GM21515 (cell line): ENCODE results near the gene BZW1.
A peak's percentile ranks its signal among the peaks of the same experiment; 100 is the strongest.

ENCODE experiments used
- ATAC-seq: cut with Tn5 transposase; IDR thresholded peaks from one replicate; pipeline ENCODE4 v1.9.1; 2021; ENCODE audit not compliant: unreplicated experiment

BZW1 gene

DNA sequence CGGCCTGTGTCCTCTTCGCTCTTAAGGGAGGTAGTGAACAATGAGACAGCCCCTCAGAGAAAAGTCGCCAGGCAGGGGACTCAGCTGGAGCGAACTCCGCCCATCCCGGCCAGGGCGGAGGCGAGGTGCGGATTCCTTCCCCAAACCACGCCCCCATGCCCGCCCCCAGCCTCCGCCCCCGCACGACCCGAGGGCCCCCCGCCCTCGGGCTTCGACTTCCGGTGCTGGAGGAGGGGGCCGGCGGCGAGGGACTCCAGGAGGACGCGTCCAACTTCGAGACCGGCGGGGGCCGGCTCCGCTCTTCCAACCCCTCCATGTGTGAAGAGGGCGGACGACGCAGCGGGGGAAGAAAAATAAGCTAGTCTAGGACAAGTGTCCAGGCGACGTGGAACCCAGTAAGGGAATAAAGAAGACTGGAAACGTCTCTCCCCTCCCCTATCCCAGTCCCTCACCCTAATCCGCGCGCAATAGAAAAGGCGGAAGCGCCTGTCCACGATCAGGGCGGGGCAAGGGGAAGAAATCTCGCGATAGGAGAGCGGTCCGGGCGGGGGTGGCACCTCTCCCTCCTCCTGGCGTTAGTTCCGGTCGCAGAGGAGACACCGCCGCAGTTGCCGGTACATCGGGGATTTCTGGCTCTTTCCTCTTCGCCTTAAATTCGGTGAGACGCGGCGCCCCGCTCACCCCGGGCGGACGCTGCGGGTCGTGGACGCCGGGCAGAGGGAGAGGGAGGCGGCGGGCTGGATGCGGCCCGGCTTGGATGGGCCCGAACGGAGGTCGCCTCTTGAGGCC, at the start of gene BZW1:
Gene BZW1, plus strand, starts transcription at position 578 of the 789 bp plus-strand sequence. CDS start 1,308 bp downstream, outside the sequence.
- peak; percentile 76 for ATAC-seq

DNA sequence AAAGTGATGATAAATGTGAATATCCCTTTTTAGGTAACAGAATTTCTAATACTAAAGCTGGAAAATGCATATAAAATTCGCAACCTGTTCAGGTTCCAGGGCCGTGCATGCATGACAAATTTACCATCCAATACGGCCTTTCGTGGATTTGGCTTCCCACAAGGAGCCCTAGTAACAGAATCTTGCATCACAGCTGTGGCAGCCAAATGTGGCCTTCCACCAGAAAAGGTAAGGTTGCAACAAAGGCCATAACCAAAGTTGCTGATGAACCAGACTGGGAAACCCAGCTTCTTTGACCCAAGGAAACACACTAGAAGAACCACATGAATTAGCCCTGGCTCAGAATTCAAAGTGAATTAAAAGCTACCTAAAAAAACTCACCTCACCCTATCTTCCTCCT, 49.6 kb upstream of the BZW1 start:
- no peak for ATAC-seq

DNA sequence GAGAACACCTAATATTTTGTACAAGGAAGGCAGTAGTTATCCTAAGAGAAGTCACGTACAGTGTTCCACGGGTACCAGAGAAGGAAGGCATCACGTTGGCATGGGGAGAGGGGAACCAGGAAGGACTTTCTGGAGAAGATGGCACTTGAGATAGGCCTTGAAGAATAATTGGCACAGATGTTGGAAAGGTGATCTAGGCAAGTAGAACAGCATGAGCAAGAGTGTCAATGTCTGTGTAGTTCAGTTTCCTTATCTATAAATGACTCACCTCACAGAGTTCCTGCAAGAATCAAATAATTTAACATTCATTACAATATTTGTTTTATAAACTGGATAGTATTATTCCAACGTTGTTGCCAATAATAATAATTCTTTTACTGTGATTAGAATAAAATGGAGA, 48.3 kb upstream of the BZW1 start:
- ATAC-seq = no peak

DNA sequence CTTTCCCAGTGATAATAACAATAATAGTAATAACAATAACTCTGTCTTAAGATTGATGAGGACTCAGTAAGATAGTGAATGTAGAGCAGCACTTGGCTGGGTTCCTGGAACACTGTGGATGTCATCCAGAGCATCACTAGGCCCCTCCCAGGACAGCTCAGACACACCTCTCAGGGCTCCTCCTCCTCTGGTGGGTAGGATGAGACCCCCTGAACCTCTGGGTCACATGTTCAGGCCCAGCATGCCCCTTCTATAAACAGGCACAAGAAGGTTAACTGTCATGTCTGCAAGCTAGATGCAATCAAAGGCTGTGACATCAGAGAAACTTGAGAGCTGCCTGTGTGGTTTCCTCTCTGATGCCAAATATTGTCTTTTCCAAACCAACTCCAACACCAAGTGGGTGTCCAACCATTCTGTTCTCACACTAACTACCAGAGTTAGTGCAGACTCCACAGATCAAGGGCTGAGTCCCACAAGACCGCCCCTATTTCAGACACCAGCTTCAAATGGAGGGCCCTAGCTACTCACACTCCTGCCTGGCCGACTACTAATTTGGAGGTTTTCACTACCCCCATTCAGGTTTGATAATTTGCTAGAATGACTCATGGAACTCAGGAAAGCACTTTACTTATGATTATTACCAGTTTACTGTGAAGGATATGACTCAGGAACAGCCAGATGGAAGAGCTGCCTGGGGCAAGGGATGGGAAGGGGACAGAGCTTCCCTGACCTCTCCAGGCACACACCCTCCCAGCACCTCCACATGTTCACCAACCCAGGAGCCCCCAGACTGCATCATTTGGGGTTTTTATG, 46.4 kb upstream of the BZW1 start:
- ATAC-seq = no peak

DNA sequence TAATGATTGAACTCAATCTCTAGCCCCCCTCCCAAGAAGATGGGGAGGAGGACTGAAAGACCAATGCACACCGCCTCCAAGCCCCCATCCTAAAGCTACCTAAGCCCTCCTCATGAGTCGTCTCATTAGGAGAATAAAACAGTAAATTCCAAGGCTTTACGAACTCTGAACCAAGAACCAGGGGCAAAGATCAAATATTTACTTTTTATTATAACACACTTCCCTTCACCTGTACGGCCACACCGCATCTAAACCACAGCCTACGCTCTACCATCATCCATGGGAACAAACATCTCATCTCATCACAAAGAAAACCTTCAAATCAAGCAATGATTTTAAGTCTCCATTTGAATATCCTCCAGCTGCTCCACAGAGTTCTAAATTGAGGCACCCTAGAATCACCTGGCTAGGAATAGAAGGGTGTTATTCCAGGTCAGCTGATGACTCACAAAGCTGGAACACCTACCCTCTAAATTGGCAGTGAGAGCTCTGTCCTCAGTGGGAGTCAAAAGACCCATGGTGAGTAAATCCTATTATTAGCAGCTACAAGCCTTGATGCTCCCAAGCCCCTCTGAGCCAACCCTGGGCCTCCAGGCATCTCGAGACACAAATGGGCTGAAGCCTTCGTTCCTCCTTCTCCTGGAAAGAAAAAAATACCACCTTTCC, 45.6 kb upstream of the BZW1 start:
- ATAC-seq = no peak

DNA sequence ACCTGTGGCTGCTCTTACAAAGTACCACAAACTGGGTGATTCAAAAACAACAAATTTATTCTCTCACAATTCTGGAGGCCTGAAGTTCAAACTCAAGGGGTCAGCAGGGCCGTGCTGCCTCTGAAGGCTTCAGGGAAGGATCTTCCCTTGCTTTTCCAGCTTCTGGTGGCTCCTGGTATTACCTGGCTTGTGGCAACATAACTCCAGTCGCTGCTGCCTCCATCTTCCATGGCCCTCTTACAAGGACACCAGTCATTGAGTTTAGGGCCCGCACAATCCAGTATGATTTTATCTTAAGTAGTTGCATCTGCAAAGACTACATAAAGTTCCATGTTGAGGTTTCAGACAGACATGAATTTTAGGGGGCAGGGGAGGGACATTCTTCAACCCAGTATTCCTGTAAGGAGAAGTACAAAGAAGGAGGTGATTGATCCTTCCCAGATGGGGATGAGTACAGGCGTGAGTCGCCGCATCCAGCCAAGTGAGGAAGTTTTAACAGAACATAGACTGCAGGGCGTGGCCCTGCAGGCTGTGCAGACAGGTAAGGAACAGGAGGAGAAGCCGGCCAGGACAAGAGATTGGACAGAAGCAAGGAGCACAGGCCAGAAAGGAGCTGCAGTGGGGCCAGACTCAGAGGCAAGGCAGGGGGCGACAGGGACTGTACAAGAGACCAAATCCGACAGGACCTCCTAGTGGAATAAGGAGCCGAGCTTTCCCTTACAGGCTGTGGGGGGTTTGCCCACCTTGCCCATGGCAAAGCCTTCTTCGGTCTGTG, 44.4 kb upstream of the BZW1 start:
- ATAC-seq = no peak

DNA sequence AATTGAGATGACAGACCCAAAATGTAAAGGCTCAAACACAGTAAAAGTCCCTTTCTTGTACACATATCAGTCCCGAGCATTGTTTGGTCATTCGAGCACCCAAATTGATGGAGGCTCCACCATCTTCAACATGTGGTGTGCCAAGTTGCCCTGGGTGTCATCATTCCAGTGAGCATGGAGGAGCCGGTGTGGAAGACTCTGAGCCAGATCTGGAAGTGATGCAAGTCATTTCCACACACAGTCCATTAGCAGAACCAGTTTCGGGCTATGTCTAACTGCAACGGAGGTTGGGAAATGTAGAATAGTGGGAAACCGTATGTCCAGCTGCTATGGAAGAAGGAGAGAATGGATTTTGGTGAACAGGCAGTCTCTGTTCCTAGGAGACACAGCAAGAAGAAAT, 40.9 kb upstream of the BZW1 start:
- ATAC-seq = no peak

DNA sequence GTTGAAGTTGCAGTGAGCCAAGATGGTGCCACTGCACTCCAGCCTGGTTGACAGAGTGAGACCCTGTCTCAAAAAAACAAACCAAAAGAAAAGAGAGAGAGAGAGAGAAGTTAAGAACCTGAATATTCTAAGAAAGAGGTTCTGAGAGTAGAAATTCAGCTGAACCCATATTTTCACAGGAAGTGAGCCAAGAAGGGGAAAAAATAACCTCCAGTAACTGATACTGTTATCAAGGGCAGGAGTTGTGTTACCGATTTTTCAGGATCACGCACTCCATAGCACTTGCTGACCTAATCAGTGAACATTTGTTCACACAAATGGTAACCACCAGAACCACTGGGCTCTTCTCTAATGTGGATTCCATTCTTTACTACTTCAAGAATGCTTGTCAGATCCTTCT, 39.1 kb upstream of the BZW1 start:
- ATAC-seq = no peak

DNA sequence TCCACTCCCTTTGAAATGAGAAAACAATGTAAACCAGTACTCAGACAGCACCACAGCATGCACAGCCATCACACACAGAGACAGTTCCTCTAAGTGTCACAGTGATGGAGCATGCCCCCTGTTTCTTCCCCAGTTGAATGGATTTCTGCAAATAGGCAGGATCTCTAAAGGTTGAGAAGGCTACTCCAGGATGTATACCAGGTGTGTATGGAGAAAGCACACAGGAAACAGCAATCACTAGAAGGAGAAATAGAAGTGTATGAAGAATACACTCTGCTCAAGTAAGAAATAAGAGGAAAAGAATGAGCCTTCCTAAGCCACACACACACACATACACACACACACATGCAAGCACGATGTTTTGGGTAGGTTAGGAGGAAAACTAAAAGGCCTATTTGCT, 38.6 kb upstream of the BZW1 start:
- ATAC-seq = no peak

DNA sequence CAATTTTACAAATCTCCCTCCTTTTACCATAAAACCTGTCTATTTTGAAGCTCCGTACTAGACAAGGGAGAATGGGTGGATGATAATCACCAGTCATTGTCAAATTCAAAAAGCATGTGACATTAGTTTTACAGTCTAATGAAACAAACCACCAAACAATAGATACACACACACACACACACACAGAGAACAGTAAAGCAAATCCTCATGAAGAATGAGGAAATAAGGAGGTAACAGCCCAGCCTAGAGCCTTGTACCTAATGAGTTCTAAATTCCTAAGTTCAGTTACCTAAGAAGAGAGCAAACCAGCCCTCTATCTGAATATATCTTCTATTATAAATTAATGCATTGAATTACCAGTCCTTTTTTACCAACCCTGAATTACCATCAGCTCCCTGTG, 36.8 kb upstream of the BZW1 start:
- ATAC-seq = no peak

DNA sequence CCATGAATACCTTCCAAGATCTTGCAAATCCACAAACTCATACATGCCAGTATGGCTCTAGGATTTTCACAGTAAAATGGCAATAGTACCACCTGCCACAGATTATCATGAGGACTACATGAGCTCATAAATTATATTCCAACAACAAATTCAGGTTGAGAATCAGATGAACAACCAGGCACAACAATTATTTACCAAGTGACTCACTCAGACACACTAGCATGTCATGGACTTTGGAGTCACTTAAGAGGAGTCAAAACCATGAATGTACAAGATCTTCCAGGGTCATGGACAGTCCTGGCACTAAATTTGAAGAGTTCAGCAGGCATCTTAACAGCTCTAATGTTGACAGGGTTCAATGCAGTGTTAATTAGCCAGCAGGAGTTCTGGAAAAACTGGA, 34.4 kb upstream of the BZW1 start:
- ATAC-seq = no peak

DNA sequence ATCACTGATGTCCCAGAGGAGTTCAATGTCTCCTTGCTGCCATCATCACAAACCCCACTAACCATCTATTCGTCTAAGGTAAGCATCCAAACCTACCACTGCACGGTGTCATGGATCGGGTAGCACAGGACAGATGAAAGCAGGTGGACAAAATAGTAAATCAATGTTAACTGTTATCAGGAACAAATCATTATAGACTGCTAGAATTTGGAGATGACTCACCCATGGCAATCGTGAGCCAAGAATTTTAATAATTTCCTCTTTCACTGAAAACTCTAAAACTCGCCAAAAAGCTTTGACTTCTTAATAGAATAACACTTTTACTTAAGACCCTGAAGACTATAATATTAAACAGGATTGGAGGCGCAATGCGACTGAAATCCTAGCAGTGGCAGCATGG, 33.7 kb upstream of the BZW1 start:
- ATAC-seq = no peak

DNA sequence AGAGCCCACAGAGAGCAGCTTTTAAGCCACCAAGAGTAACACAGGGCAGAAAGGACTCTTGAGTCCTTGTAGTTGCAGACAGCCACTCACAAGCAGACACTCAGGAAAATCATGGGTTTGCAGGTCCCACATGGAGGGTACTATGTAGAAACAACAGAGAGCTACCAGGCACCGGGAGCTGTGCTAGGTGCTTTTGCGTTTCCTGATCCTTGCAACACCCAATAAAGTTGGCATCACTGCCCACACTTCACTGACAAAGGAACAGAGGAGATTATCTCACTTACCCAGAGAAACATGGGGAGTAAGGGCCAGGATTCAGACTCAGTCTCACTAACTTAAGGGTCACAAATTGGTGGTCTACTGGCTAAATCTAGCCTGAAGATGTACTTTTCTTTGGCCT, 32.5 kb upstream of the BZW1 start:
- no peak for ATAC-seq

DNA sequence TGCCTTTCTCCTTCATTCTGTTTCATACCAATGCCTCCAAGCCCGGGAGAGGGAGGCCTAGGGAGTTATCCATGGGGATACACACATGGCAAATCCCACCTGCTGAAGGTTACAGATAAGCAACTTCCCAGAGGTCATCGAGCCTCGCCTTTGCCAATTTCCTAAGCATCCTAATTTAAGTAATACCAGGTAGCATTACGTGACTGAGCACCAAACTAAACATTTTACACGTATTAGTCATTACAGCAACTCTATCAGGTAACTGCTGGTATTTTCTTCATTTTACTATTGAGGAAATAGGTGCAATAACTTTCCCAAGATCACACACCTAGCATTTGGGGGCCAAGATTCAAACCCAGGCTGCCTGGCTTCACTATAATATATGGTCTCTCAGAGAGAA, 30.1 kb upstream of the BZW1 start:
- ATAC-seq = no peak

DNA sequence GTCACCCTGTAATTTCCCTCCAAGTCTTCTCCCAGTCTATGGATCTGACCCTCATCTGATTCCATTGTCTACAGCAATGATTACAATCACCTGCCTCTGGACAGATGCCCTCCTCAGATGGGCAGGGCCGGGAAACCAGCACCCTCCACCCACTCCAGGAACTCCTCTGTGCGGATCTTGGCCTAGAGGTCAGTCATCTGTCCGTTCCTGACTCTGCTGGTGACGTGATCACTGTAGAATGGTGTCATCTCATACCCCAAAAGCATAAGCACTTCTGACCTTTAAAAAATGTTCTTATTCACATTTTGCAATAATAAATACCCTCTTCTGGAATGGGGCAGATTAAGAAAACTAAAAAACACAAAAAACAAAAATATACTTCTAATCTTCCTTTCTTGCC, 29.5 kb upstream of the BZW1 start:
- no peak for ATAC-seq

DNA sequence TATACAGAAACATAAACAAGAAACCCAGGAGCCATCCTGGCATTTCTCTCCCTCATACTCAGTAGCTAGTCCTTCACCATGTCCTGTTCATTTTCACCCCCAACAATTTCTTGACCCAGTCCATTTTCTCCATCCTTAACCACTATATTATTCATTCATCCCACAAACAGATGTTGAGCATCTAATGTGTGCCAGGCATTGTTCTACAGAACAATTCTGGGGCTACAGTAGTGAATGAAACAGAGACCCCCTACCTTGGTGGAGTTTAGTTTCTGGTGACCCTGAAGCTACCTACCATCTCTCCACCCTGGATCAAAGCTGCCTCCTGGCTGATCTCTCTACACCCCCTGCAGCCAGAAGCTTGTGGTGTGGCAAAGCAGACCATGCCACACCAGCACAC, 27.5 kb upstream of the BZW1 start:
- no peak for ATAC-seq

DNA sequence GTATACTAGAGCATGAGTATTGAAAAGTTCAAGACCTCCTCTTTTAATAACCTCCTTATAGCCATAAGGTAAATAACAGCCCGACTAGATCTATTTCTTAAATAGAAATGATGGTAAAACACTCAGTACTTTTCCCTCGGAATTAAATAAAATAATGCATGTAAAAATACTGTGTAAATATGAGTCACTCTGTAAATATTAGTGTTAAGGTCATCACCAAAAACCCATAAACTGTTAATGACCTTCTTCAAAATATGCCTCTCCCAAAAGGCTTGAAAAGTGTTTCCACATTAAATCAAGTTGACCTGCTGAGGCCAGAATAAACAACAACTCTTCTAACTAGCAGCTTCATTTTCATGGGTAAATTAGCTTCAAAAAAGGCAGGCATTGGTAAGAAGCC, 25.3 kb upstream of the BZW1 start:
- ATAC-seq = no peak

DNA sequence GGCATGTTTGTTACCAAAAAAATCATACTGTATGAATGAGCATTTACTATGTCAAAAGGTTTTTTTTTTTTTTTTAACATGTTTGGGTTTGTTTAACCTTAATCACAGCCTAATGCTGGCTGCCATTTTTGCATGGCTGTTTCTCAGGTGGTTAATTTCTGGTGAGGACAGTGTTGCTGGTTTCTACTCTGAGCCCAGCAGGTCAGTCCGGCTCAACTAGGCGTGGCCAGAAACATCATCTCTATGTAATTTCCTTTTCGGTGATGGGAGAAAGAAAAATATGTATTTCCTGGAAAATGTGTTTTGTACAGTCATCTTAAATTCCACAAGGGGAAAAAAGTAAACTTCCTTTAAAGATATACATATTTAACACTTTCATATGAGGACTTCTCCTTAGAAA, 24.9 kb upstream of the BZW1 start:
- ATAC-seq = no peak

DNA sequence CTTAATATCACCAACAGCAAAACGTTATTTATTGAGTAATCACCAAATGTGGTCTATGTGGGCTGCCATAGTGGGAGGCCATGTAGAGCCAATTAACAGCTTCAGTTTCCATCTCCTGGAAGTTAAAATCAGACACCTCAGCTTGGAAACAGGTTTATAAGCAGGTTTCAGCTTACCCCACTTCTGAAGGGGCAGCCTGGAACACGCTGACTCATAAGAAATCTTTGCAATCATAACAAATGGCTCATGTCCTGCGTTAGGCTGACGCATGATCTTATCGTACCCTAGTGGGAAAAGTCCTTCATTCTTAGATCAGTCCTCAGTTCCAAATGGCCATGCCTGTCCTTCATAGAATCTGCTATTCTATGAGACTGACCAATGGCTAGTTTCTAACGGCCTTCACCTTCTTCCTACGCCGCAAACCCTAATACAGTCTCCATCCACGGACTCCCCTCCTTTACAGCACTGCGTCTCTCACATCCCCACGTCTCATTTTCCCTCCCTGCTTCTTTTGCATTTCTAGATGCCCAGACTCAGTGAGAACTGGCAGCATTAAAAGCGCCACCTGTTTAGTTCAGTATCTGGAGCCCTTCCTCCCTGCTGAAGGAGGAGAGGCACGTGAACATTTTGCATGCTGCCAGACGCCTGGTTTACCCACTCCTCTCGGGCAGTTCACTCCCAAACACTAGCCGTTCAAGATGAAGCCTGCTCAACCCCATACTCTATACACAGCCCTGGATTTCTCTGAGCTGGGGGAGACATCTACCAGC, 24.2 kb upstream of the BZW1 start:
- ATAC-seq = no peak

DNA sequence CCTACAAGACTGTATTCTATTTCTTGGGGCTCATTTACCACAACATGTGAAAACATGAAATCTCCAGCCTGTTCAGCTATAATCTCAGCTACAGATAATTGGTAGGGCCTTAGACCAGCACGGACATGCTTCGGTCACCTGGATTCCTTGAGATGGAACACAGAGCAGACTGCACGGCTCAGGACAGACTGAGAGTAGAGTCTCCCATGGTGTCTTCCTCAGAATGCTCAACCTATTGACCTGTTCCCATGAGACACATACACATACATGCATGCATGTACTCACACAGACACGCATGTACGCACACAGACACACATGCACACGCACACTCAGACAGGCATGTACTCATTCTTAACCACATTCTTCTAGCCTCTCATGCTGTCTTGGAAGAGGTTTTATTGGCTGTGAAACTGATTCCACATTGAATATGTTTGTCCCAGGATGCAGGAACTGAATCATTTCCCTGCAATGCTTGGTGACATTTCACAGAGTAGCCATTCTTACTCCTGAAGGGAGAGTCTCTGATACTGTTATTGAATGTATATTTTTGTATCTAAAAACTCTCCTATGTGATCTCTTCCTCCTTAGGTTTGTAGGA, 23.5 kb upstream of the BZW1 start:
- no peak for ATAC-seq
